ENCODE data around the gene ETFRF1.

ETFRF1 gene, protein sequence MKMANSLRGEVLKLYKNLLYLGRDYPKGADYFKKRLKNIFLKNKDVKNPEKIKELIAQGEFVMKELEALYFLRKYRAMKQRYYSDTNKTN

GRCh38 chr12:25195056-25195971 is at the start of gene ETFRF1, which contains the start of gene DNAI7:
ETFRF1 (plus strand) TSS chr12:25195237; CDS start chr12:25203957, 8,720 bp downstream.
DNAI7 (minus strand) TSS chr12:25195160; CDS start chr12:25195078, 82 bp downstream.
- DNase-seq (ENCODE audit: low spot score): peak; percentile 88

- no peak for DNase-seq (ENCODE audit: low spot score)
Measured at GRCh38 chr12:25146686-25147085, 48.4 kb upstream of the ETFRF1 start.

DNA sequence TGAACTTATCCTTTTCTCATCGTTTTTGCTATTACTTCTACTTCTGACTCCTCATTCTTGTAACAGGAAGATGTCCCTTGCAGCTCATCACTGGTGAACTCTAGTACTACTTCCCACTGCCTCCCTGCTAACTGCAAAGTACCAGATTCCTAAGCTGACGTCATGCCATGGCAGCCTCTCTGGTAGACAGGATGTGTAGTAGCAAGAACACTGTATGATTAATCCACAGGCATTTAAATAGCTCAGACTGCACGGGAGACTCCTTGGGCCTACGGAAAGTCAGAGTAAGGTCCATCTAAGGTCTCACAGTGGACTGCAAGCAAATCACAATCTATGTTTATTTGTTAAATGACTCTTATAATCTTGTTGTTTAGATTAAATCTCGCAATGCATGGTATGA is 43.6 kb upstream of the ETFRF1 start:
- DNase-seq (ENCODE audit: low spot score): peak; percentile 8

DNA sequence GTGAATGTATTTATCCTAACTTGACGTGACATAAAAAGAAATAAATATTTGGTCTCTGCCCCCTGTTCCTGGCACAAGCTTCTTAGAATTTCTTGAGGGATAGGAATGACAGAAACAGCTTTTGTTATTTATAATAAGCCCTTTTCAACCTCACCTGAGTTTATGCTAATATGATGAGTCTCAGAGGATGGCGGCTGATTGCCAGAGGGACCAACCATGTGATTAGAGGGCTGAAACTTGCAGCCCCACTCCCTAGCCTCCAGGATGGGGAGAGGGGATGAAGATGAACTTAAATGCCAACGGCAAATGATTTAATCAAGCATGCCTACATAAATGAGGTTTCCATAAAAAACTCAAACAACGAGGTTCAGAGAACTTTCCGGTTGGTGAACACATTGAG is 43.0 kb upstream of the ETFRF1 start:
- no peak for DNase-seq (ENCODE audit: low spot score)

GRCh38 chr12:25155022-25155576 is 39.9 kb upstream of the ETFRF1 start:
- DNase-seq (ENCODE audit: low spot score): no peak

GRCh38 chr12:25156061-25156460 is 39.0 kb upstream of the ETFRF1 start:
- no peak for DNase-seq (ENCODE audit: low spot score)

DNA sequence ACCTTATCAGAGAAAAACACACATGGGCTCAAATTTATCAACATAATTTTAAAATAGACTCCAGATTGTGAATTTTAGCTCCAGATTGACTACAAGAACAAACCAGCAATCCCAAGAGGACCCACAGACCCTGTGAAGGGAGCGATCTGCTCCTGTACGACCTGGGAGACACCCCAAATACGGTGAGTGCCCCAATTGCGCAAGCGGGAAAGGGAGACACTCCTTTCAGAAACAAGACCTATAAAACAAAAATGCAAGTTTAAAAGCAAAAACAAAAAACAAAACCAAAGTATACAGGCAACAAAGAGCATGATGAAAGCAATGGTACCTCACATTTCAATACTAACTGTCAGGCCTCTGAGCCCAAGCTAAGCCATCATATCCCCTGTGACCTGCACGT is 32.2 kb upstream of the ETFRF1 start:
- no peak for DNase-seq (ENCODE audit: low spot score)

GRCh38 chr12:25182765-25183164 is 12.3 kb upstream of the ETFRF1 start:
- DNase-seq (ENCODE audit: low spot score): no peak

DNA sequence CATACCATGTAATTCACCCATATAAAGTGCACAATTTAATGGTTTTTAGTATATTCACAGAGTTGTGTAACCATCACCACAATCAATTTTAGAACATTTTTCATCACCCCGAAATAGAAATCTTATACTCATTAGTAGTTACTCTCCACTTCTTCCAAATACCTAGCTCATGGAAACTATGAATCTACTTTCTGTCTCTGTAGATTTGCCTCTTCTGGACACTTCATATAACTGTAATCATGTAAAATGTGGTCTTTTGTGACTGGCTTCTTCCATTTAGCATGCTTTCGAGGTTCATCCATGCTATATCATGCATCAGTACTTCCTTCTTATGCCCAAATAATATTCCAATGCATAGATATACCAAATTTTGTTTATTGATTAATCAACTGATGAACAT is 10.9 kb upstream of the ETFRF1 start:
- no peak for DNase-seq (ENCODE audit: low spot score)

- no peak for DNase-seq (ENCODE audit: low spot score)
Measured at GRCh38 chr12:25186038-25186787, 8.8 kb upstream of the ETFRF1 start.

DNA sequence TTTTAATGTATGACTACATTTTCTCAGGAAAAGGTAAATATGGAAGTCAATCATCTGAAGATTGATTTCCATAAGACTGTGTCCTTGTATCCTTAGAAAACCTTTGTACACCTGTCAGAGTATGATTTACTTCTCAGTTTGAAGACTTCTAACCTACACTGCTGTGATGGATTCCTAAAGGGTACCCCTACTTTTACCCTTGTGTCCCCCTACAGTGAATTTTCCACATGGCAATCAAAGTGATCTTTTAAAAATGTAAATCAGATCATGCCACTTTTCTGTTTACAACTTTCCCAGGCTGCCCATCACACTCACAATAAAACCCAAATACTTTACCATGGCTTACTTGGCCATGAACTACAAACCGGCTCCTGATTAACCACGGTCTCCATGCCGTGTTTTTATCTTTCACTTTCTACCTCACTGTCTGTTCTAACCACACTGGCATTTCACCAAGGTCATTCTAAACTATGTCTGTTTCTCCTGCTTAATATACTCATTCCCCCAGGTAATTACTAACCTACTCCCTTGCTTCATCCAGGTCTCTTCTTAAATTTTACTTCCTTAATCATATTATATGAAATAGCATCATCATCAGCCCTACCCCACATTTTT is 8.1 kb upstream of the ETFRF1 start:
- no peak for DNase-seq (ENCODE audit: low spot score)

DNA sequence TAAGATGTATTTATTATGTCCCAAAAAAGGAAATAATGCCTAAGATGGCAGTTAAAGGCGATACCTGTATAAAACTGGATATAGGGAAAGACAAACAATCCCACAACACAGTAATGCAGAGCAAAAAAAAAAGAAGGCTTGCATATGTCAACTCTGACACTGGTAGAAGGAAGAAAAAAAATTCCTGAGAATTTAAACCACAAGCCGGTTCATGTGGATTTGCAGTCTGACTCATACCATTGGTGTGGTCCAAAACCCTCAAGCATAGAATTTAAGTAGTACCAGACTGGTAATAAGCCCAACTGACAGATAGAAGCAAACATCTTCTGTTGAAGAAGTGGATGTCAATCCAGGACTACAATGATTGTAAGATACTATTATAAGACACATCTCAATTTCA is 7.3 kb upstream of the ETFRF1 start:
- DNase-seq (ENCODE audit: low spot score): no peak

DNA sequence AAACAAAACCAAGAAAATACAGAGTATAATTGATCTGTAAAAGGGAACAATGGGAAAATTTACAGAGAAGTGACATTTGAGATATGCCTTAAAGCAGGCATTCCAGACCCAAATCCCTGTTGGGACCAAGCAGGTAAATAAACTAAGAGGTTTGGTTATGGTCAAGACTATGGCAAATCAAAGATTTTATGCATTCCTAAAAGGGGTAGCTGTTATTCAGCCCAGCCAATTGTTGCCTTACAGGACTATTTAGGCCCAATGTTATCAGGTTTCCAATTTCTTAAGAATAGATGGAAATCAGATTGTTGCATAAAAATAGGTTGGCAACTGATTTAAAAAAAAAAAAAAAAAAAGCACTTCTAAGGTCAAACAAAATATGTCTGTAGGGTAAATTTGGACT is 5.4 kb upstream of the ETFRF1 start:
- DNase-seq (ENCODE audit: low spot score): no peak

DNA sequence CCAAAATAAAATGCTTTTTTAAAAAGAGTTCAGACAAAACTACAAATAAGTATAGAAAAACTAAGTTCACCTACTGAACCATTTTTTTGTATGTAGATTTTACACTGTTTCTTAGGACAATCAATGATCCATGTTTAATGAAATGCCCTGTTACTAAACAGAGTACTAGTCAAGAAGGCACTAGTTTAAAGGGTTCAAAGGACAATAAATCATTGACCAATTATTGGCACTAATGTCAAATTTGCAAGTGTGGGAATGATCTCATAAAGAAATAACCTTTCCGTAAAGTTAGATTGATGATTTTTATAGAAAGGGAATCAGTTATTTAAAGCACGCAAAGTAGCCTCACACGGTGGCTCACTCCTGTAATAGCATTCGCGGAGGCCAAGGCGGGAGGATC is 4.2 kb upstream of the ETFRF1 start:
- no peak for DNase-seq (ENCODE audit: low spot score)

DNA sequence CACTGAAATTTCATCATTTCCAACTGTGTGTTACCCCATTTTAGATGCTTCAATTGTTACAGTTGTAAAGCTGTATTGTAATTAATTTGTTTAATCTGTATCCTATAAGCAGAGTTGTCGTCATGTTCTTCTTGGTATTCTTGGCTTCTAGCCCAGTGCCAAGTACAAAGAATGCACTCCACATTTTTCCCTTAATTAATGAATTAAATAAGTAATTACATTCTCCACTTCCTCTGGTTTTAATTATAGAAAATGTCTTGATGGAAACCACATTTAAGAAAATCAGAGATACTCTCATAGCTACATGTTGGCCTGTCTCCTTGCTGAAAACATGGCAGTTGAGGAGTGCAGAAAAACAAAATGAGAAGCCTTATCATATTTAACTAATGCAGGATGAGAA is 823 bp upstream of the ETFRF1 start:
- DNase-seq (ENCODE audit: low spot score): no peak

- no peak for DNase-seq (ENCODE audit: low spot score)
Measured at GRCh38 chr12:25194722-25195055, 348 bp upstream of the ETFRF1 start.

- no peak for DNase-seq (ENCODE audit: low spot score)
Measured at GRCh38 chr12:25197608-25198007, 2.6 kb downstream of the ETFRF1 start.

GRCh38 chr12:25200703-25201102 is 5.7 kb downstream of the ETFRF1 start:
- DNase-seq (ENCODE audit: low spot score): no peak

DNA sequence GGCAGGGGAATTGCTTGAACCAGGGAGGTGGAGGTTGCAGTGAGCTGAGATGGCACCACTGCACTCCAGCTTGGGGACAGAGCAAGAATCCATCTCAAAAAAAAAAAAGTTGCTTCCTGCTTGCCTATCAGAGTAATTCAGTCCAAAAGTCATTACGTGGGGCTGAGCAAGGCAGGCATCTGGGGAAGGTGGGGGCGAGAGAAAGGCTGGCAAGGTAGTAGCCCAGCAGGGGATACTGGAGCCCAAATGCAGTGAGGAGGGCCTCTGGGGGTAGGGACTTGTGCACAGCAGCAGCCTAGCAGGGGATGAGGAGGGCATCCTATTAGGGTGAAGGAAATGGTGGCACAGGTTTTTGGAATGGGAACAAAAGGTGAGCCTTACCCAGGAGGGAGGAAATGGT is 7.1 kb downstream of the ETFRF1 start:
- no peak for DNase-seq (ENCODE audit: low spot score)

DNA sequence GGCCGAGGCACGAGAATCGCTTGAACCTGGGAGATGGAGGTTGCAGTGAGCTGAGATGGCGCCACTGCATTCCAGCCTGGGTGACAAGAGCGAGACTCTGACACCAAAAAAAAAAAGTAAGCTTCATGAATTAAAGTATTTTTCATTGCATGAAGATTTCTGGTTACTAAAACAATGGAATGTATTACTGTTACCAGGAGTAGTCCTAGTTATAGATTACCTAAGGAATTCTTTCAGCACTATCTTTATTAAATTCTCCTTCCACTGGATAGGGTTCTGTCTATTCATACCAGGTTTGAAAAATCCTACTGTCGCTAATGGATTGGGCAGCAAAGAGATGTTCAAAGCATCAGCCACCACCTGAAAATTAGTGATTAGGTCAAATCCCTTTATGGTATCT is 12.4 kb downstream of the ETFRF1 start:
- DNase-seq (ENCODE audit: low spot score): no peak

- DNase-seq (ENCODE audit: low spot score): no peak
Measured at GRCh38 chr12:25207846-25208245, 12.8 kb downstream of the ETFRF1 start.

DNA sequence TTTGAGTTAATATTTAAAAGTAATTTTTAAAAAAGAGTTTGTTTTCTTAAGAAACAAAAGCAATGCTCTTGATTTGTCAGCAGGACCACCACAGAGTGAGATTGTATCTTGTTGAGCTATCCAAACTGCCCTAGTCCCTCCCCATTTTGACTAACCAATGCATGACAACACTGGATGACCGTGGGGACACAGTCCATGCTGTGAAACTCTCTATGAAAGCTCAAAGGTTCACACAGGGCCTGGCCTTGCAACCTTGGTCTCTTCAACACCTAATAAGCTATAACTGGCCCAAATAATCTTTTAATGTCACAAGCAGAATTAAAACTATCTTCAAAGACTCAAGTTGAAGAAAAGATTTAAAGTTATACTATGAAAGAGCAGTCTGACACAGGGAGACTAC is 13.5 kb downstream of the ETFRF1 start:
- no peak for DNase-seq (ENCODE audit: low spot score)
